GM19455 (cell line): ENCODE results near the gene SMC5.

Experiments
- ATAC-seq: cut with Tn5 transposase; IDR thresholded peaks from one replicate; pipeline ENCODE4 v1.9.1; 2021; ENCODE audit not compliant: unreplicated experiment

The SMC5 gene

GRCh38 chr9:70403166-70403565, 144.4 kb downstream of the SMC5 start:
- no peak for ATAC-seq

- no peak for ATAC-seq
These were observed 144.8 kb downstream of the SMC5 start for GRCh38 chr9:70403618-70404025.

GRCh38 chr9:70404261-70404660, 145.5 kb downstream of the SMC5 start:
- ATAC-seq, result no peak
